Measurements from ENCODE around the gene VASP. TPM values are rescaled to one million over a fixed set of nuclear protein-coding genes. Genes with fewer than 3 reads are reported as not detected.

Gene VASP
- total and polyA plus RNA-seq, 2 experiments from 2014 or later, result 60.3 to 147 TPM

- H3K4me3 Mint-ChIP-seq, result peak overlapping the region; percentile 64
Measured at GRCh38 chr19:45477713-45478453, 29.4 kb upstream of the VASP start.

More at GRCh38 chr19:45477713-45478453, 29.4 kb upstream of the VASP start:
- TF ChIP-seq STAT1 (IDR thresholded peaks at IDR 0.05; ENCODE audit: unreplicated experiment), result no peak
- TF ChIP-seq POLR2AphosphoS5 (IDR thresholded peaks at IDR 0.05; ENCODE audit: low read depth), result no peak
- TF ChIP-seq EZH2phosphoT487 (IDR thresholded peaks at IDR 0.05; ENCODE audit: unreplicated experiment), result no peak
- no peak for TF ChIP-seq ZNF114 (CRISPR knock-in tag; IDR thresholded peaks at IDR 0.05)
- TF ChIP-seq, protein P1, sequence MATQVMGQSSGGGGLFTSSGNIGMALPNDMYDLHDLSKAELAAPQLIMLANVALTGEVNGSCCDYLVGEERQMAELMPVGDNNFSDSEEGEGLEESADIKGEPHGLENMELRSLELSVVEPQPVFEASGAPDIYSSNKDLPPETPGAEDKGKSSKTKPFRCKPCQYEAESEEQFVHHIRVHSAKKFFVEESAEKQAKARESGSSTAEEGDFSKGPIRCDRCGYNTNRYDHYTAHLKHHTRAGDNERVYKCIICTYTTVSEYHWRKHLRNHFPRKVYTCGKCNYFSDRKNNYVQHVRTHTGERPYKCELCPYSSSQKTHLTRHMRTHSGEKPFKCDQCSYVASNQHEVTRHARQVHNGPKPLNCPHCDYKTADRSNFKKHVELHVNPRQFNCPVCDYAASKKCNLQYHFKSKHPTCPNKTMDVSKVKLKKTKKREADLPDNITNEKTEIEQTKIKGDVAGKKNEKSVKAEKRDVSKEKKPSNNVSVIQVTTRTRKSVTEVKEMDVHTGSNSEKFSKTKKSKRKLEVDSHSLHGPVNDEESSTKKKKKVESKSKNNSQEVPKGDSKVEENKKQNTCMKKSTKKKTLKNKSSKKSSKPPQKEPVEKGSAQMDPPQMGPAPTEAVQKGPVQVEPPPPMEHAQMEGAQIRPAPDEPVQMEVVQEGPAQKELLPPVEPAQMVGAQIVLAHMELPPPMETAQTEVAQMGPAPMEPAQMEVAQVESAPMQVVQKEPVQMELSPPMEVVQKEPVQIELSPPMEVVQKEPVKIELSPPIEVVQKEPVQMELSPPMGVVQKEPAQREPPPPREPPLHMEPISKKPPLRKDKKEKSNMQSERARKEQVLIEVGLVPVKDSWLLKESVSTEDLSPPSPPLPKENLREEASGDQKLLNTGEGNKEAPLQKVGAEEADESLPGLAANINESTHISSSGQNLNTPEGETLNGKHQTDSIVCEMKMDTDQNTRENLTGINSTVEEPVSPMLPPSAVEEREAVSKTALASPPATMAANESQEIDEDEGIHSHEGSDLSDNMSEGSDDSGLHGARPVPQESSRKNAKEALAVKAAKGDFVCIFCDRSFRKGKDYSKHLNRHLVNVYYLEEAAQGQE (IDR thresholded peaks at IDR 0.05; ENCODE audit: unreplicated experiment), result no peak
- TF ChIP-seq ZNF331 (CRISPR knock-in tag; IDR thresholded peaks at IDR 0.05; ENCODE audit: low read depth), result no peak
- no peak for TF ChIP-seq ETS1 (IDR thresholded peaks at IDR 0.05)
- TF ChIP-seq EZH2 (IDR thresholded peaks at IDR 0.05; ENCODE audit: low read depth, unreplicated experiment), result no peak
- no peak for TF ChIP-seq ZNF462 (CRISPR knock-in tag; IDR thresholded peaks at IDR 0.05)
- no peaks in the 10 kb centered on the region for H3K9me2 ChIP-seq (ENCODE audit: insufficient read depth)
- no peak overlapping the region for H2AFZ ChIP-seq
- peaks cover 8% of the 10 kb centered on the region; the same call in 1 of the 2 replicates for H3K4me1 ChIP-seq (ENCODE audit: insufficient read depth)
- DNase-seq (ENCODE audit: low spot score) (no peak), ATAC-seq (no peak)
- H3F3A ChIP-seq (replicated peaks; ENCODE audit: low read depth), result peaks cover 5% of the 10 kb centered on the region; the same call in 1 of the 2 replicates
- H3K4me2 ChIP-seq, result peak overlapping the region; percentile 45
- peak overlapping the region; percentile 51 for H3K4me3 ChIP-seq
- no peaks in the 10 kb centered on the region for H4K20me1 ChIP-seq (replicated peaks; ENCODE audit: insufficient read depth)
- H3K27ac ChIP-seq (ENCODE audit: low read depth), result no peak overlapping the region
- no peaks in the 10 kb centered on the region; the same call in 2 of the 3 replicates for H3K36me3 Mint-ChIP-seq (ENCODE audit: low read depth)
- H3K27ac Mint-ChIP-seq, result peak overlapping the region; percentile 0; the same call in 1 of the 2 replicates
- peaks cover 2% of the 10 kb centered on the region; the same call in 2 of the 3 replicates for H3K9me3 Mint-ChIP-seq
- H3K27me3 Mint-ChIP-seq (ENCODE audit: insufficient read depth, low read depth, poor library complexity), result peaks cover 31% of the 10 kb centered on the region
- H3K4me1 Mint-ChIP-seq, result peaks cover 22% of the 10 kb centered on the region
- no peaks in the 10 kb centered on the region for H3K79me2 ChIP-seq (replicated peaks; ENCODE audit: insufficient read depth)
- H3K36me3 ChIP-seq (ENCODE audit: insufficient read depth), result no peaks in the 10 kb centered on the region
- peaks cover 31% of the 10 kb centered on the region for H3K27me3 ChIP-seq (ENCODE audit: insufficient read depth)

All from GM23338 (cell line).